GM23248 (cell line): Measurements from ENCODE around the gene KNCN. TPM values are rescaled to one million over a fixed set of nuclear protein-coding genes. Genes with fewer than 3 reads are reported as not detected.

ENCODE experiments used
- DNase-seq: peaks from one replicate; pipeline ENCODE4 v3.0.0-alpha.2; 2015
- H2AFZ ChIP-seq: fragments of 200-600 bp; sonication (generic); 2 replicates; pipeline ENCODE4 v1.6.1; 2016; ENCODE audit warnings: antibody characterized with exemption
- H3F3A ChIP-seq: fragments of 200-600 bp; sonication (generic); 2 replicates; pipeline ENCODE4 v1.6.1; 2016; ENCODE audit warnings: mild to moderate bottlenecking, antibody characterized with exemption, mixed run types; ENCODE audit not compliant: insufficient read depth
- H3K27ac ChIP-seq: fragments of 200-600 bp; sonication (generic); 2 replicates; pipeline ENCODE4 v1.5.1; 2016; ENCODE audit warnings: mild to moderate bottlenecking
- H3K27me3 ChIP-seq: fragments of 200-600 bp; sonication (generic); replicated peaks from 2 replicates; pipeline ENCODE4 v1.6.1; 2016; ENCODE audit warnings: mild to moderate bottlenecking; ENCODE audit not compliant: insufficient read depth
- H3K36me3 ChIP-seq: fragments of 200-600 bp; sonication (generic); 2 replicates; pipeline ENCODE4 v1.6.1; 2016; ENCODE audit warnings: low read depth, mild to moderate bottlenecking
- H3K4me1 ChIP-seq: fragments of 200-600 bp; sonication (generic); 2 replicates; pipeline ENCODE4 v1.6.1; 2016; ENCODE audit warnings: mild to moderate bottlenecking; ENCODE audit not compliant: insufficient read depth
- H3K4me2 ChIP-seq: fragments of 200-600 bp; sonication (generic); one replicate; pipeline ENCODE4 v1.6.1; 2016; ENCODE audit warnings: mild to moderate bottlenecking; ENCODE audit not compliant: unreplicated experiment
- H3K4me3 ChIP-seq: fragments of 200-600 bp; sonication (generic); 2 replicates; pipeline ENCODE4 v1.5.1; 2016; ENCODE audit warnings: mild to moderate bottlenecking
- H3K79me2 ChIP-seq: fragments of 200-600 bp; sonication (generic); 2 replicates; pipeline ENCODE4 v1.6.1; 2016; ENCODE audit warnings: mild to moderate bottlenecking; ENCODE audit not compliant: insufficient read depth
- H3K9ac ChIP-seq: fragments of 200-600 bp; sonication (generic); 2 replicates; pipeline ENCODE4 v1.6.1; 2016; ENCODE audit warnings: mild to moderate bottlenecking
- H3K9me2 ChIP-seq: fragments of 200-600 bp; sonication (generic); 2 replicates; pipeline ENCODE4 v1.6.1; 2016; ENCODE audit warnings: mixed run types, mild to moderate bottlenecking, moderate library complexity; ENCODE audit not compliant: insufficient read depth
- H3K9me3 ChIP-seq: fragments of 200-600 bp; sonication (generic); one replicate; pipeline ENCODE4 v1.6.1; 2017; ENCODE audit warnings: low read depth
- H4K20me1 ChIP-seq: fragments of 200-600 bp; sonication (generic); 2 replicates; pipeline ENCODE4 v1.6.0; 2016; ENCODE audit not compliant: insufficient read depth
- EZH2 ChIP-seq: fragments of 200-600 bp; sonication (generic); IDR thresholded peaks from 2 replicates; pipeline ENCODE4 v1.6.1; 2018; ENCODE audit warnings: antibody characterized with exemption, mild to moderate bottlenecking; ENCODE audit not compliant: insufficient read depth, poor library complexity, severe bottlenecking
- EZH2phosphoT487 ChIP-seq: fragments of 200-600 bp; sonication (generic); IDR thresholded peaks from 2 replicates; pipeline ENCODE4 v1.6.1; 2018; ENCODE audit warnings: antibody characterized with exemption, moderate library complexity, mild to moderate bottlenecking, low read depth; ENCODE audit not compliant: insufficient read depth
- WGBS, 2 experiments: methylation state at CpG; one replicate each; pipeline ENCODE4 v1.1.6; 2015 to 2017; ENCODE audit warnings: low lambda C conversion rate in 2 of 2, low coverage in 1 of 2; ENCODE audit errors: missing lambda C conversion rate in 2 of 2; 5-methylcytosine and 5-hydroxymethylcytosine counted together
- in situ Hi-C: fragments of 300-500 bp; cut with MboI; formaldehyde crosslinking; loops from 2 replicates; pipeline ENCODE4 v1.15.0; 2020
- polyA plus RNA-seq: library from polyadenylated mRNA; unstranded; fragments of >200 nt; fragmentation: Nextera tagmentation; extraction: Ambion mirVana; gene quantifications from 2 replicates; pipeline ENCODE4 v1.2.1, GENCODE V29; 2016
- total RNA-seq: library from RNA; depleted of rRNA; stranded (reverse); fragments of >200 nt; shearing (Covaris generic); gene quantifications from 2 replicates; pipeline ENCODE4 v1.2.3, GENCODE V29; 2014

The KNCN gene
- total and polyA plus RNA-seq, 2 experiments from 2014 or later: not detected

- Histone ChIP-seq H3K4me3 (no peak overlapping the region), H3K4me1 (peaks cover 34% of the 10 kb centered on the region), H3K27me3 (peaks cover 4% of the 10 kb centered on the region; the same call in 1 of the 2 replicates), H3K9me3 (no peaks in the 10 kb centered on the region), H4K20me1 (no peaks in the 10 kb centered on the region), H2AFZ (no peak overlapping the region), H3K9ac (no peak overlapping the region), H3K36me3 (no peaks in the 10 kb centered on the region), H3F3A (peaks cover 24% of the 10 kb centered on the region; the same call in 1 of the 2 replicates), H3K9me2 (no peaks in the 10 kb centered on the region), H3K79me2 (no peaks in the 10 kb centered on the region), H3K4me2 (no peak overlapping the region), H3K27ac (no peak overlapping the region)
- no peak for TF ChIP-seq EZH2
- TF ChIP-seq EZH2phosphoT487: no peak
- DNase-seq: no peak
- in situ Hi-C loops: loop anchor here (10.0 kb wide), 1 partner anchor 49 kb away; no protein-coding TSS in a partner anchor
- 92 to 94% methylated on average over 11 of the region's 11 CpGs for WGBS, 2 experiments
Measured at GRCh38 chr1:46523496-46524353, 27.7 kb downstream of the KNCN start.

GRCh38 chr1:46522969-46523320 lies 28.5 kb downstream of the KNCN start:
- peak overlapping the region; percentile 20 for H3K4me2 ChIP-seq
- no peak overlapping the region for H2AFZ ChIP-seq
- peak overlapping the region; percentile 69 for H3K27ac ChIP-seq
- H3K79me2 ChIP-seq: no peaks in the 10 kb centered on the region
- no peaks in the 10 kb centered on the region for H3K36me3 ChIP-seq
- no peaks in the 10 kb centered on the region for H4K20me1 ChIP-seq
- TF ChIP-seq EZH2phosphoT487 (no peak), EZH2 (no peak)
- peak overlapping the region; percentile 50 for H3K9ac ChIP-seq
- H3K27me3 ChIP-seq: no peaks in the 10 kb centered on the region
- in situ Hi-C loops: loop anchor here (10.0 kb wide), 1 partner anchor 48 kb away; no protein-coding TSS in a partner anchor
- peaks cover 24% of the 10 kb centered on the region; the same call in 1 of the 2 replicates for H3F3A ChIP-seq
- no peaks in the 10 kb centered on the region for H3K9me3 ChIP-seq
- DNase-seq: no peak
- H3K9me2 ChIP-seq: no peaks in the 10 kb centered on the region
- H3K4me1 ChIP-seq: peaks cover 34% of the 10 kb centered on the region
- H3K4me3 ChIP-seq: 0 out of 2 replicates have a peak overlapping the region, but pooled peaks have one; percentile 19
- WGBS, 2 experiments: 74 to 76% methylated on average over 13 of the region's 13 CpGs

GRCh38 chr1:46522184-46522968 lies 29.1 kb downstream of the KNCN start:
- in situ Hi-C loops: loop anchor here (10.0 kb wide), 1 partner anchor 48 kb away; no protein-coding TSS in a partner anchor
- Histone ChIP-seq H3K9ac (peak overlapping the region; percentile 50), H3K36me3 (no peaks in the 10 kb centered on the region), H3K27me3 (no peaks in the 10 kb centered on the region), H3K27ac (peak overlapping the region; percentile 69), H3K9me3 (no peaks in the 10 kb centered on the region), H3K9me2 (no peaks in the 10 kb centered on the region), H2AFZ (peak overlapping the region; percentile 64), H3K4me3 (0 out of 2 replicates have a peak overlapping the region, but pooled peaks have one; percentile 19), H3K79me2 (no peaks in the 10 kb centered on the region), H4K20me1 (no peaks in the 10 kb centered on the region), H3K4me2 (peak overlapping the region; percentile 23), H3F3A (peaks cover 24% of the 10 kb centered on the region; the same call in 1 of the 2 replicates), H3K4me1 (peaks cover 34% of the 10 kb centered on the region)
- DNase-seq: peak; percentile 91
- 2 to 3% methylated on average over 16 of the region's 16 CpGs for WGBS, 2 experiments
- TF ChIP-seq EZH2 (no peak), EZH2phosphoT487 (peak; percentile 83; the same call in 1 of the 2 replicates)

GRCh38 chr1:46521414-46521813 lies 30.0 kb downstream of the KNCN start:
- H3K27ac ChIP-seq: peak overlapping the region; percentile 69
- no peaks in the 10 kb centered on the region for H3K36me3 ChIP-seq
- H3F3A ChIP-seq: peaks cover 24% of the 10 kb centered on the region; the same call in 1 of the 2 replicates
- no peaks in the 10 kb centered on the region for H3K9me2 ChIP-seq
- H3K27me3 ChIP-seq: no peaks in the 10 kb centered on the region
- WGBS, 2 experiments: 89 to 95% methylated on average over 2 of the region's 2 CpGs
- no peaks in the 10 kb centered on the region for H4K20me1 ChIP-seq
- no peak overlapping the region for H2AFZ ChIP-seq
- no peak for DNase-seq
- no peaks in the 10 kb centered on the region for H3K79me2 ChIP-seq
- no peaks in the 10 kb centered on the region for H3K9me3 ChIP-seq
- H3K4me1 ChIP-seq: peaks cover 34% of the 10 kb centered on the region
- no peak overlapping the region for H3K4me2 ChIP-seq
- TF ChIP-seq EZH2 (no peak), EZH2phosphoT487 (no peak)
- H3K9ac ChIP-seq: no peak overlapping the region
- in situ Hi-C loops: loop anchor here (10.0 kb wide), 1 partner anchor 47 kb away; no protein-coding TSS in a partner anchor
- no peak overlapping the region for H3K4me3 ChIP-seq
